Measurements from ENCODE around the gene CNOT1. TPM values are rescaled to one million over a fixed set of nuclear protein-coding genes. Genes with fewer than 3 reads are reported as not detected.

Gene CNOT1
- total RNA-seq, 1 donor from 2014 or later = 256 TPM

DNA sequence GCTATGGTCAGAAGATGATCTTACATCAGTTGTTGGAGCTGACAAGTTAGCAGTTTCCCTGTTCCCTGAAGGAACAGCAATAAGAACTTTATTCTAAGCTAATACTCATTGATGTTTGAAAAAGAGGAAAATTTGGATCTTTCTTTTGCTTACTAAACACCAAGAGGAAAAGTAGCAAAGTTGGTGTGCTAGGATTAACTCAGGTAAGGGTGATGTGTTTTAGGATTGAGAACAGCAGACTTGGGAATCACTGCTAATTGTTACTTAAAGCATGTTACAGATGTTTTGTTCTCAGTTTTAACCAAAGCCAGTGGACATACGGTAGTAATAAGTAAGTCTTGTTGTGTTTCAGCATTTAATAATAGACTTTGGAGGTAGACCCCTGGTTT is 110.7 kb downstream of the CNOT1 start:
- intact Hi-C loops (cut with micrococcal nuclease) = no loop called here

DNA sequence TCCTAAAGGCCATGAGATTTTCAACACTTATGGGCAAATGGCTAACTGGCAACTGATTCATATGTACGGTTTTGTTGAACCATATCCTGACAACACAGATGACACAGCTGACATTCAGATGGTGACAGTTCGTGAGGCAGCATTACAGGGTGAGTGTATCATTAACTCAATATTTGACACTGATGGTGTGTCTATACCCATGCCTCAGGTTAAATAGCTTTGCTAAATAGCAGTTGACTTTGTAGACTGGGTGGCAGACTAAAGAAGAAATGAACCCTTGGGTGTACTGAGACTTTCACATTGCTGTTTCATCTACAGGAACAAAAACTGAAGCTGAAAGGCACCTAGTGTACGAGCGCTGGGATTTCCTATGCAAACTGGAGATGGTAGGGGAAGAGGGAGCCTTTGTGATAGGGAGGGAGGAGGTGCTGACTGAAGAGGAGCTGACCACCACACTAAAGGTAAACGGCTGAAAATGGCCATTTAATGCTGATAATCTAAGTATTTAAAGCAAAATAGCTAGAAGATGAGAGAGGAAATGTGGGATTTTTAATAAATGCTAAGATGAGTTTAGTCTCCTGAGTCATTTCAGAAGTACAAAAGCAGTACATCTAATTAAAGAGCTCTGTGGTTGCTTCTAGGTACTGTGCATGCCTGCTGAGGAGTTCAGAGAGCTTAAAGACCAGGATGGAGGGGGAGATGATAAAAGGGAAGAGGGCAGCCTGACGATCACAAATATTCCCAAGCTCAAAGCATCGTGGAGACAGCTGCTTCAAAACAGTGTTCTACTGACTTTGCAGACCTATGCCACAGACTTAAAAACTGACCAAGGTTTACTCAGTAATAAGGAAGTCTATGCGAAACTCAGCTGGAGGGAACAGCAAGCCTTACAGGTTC is 111.3 kb downstream of the CNOT1 start:
- intact Hi-C loops (cut with micrococcal nuclease) = no loop called here

DNA sequence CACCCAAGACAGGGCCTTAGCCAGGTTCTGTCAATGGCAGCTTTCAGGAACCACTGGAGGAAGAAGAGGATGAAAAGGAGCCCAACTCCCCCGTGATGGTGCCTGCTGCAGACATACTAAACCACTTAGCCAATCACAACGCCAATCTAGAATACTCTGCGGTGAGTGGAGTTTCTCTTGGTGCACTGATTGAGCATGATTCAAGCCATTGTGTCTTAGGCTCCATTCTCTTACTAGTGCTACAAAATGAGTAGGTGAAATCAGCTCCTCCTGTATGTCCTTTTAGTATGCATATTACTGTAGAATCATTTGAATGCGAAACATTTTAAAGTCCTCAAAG is 112.9 kb downstream of the CNOT1 start:
- intact Hi-C loops (cut with micrococcal nuclease) = no loop called here

DNA sequence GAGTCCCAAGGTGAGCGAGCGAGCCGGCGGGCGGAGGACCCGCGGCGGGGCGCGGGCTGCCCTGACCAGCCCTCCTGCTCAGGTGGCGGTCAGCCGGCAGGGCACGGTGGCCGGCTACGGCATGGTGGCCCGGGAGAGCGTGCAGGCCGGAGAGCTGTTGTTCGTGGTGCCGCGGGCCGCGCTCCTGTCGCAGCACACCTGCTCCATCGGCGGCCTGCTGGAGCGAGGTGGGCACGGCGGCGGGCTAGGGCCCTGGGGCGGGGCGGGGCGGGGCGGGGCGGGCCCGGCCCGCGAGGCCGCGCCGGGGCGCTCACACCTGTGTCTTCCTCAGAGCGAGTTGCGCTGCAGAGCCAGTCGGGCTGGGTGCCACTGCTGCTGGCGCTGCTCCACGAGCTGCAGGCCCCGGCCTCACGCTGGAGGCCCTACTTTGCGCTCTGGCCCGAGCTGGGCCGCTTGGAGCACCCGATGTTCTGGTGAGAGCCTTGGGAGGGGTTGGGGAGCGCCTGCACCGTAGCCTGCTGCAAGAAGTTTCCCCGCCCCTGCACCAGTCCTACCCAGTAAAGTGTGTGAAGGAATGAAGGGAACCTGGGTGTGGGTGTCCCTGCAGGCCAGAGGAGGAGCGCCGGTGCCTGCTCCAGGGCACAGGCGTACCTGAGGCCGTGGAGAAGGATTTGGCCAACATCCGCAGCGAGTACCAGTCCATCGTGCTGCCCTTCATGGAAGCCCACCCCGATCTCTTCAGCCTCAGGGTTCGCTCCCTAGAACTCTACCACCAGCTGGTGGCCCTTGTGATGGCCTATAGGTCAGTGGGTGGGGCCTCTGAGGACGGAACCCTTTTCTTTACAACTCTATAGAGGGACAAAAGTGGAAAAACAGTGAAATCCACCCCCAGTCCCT is 113.5 kb downstream of the CNOT1 start:
- intact Hi-C loops (cut with micrococcal nuclease) = loop anchor here (1.0 kb wide), 2 partner anchors 114 to 168 kb away; partner anchors contain the start of gene SLC38A7

DNA sequence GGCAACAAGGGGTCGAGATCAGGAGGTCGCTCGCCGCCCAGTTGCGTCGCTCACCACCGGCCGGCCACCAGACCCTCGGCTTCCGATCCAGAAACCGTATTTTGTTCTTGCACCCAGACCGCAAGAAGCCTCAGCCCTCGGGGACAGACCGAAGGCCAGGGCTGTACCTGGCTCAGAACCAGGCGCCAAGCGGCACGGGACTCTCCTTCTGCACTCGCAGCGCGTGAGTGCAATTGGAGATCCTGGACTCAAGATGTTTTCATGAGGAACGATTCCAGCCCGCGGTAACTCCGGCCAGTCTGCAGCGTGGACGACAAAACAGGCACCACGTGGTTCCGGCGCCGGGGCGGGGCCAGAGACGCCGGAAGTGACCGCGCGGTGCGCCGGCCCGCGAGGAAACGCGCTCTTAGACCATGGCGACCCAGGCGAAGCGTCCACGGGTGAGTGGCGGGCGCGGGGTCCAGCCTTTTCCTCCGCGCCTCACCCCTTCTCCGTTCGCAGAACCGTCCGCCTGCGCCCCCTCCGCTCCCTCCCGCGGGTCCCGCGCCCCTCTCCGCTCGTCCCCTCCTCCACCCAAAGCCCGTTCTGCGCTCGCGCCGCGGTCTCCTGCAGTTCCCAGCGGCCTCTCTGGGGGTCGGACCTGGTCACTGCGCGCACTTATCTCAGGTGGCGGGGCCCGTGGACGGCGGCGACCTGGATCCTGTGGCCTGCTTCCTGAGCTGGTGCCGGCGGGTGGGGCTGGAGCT is 114.3 kb downstream of the CNOT1 start, which contains the start of gene SETD6:
SETD6 (plus strand) TSS at position 393 of the 746 bp plus-strand sequence; CDS start at position 414, 21 bp downstream.
- intact Hi-C loops (cut with micrococcal nuclease) = loop anchor here (1.0 kb wide), 2 partner anchors 115 to 169 kb away; partner anchors contain the start of gene SLC38A7

DNA sequence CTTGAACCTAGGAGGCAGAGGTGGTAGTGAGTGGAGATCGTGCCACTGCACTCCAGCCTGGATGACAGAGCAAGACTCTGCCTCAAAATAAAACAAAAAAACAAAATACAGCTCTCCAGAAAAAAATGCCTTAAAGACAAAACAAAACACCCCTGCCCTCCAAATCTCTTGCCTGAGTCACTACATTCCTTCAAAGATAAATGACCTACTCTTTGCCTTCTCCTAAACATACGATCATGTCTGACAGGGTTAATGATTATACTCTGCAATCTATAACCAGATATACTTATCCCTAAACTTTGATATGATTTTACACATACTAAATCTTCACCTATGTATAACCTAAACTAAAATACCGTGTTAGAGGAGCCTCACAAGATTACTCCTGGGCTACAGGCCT is 115.8 kb downstream of the CNOT1 start:
- intact Hi-C loops (cut with micrococcal nuclease) = loop anchor here (5.0 kb wide), 1 partner anchor 122 kb away; the partner anchor contains the start of gene GINS3

DNA sequence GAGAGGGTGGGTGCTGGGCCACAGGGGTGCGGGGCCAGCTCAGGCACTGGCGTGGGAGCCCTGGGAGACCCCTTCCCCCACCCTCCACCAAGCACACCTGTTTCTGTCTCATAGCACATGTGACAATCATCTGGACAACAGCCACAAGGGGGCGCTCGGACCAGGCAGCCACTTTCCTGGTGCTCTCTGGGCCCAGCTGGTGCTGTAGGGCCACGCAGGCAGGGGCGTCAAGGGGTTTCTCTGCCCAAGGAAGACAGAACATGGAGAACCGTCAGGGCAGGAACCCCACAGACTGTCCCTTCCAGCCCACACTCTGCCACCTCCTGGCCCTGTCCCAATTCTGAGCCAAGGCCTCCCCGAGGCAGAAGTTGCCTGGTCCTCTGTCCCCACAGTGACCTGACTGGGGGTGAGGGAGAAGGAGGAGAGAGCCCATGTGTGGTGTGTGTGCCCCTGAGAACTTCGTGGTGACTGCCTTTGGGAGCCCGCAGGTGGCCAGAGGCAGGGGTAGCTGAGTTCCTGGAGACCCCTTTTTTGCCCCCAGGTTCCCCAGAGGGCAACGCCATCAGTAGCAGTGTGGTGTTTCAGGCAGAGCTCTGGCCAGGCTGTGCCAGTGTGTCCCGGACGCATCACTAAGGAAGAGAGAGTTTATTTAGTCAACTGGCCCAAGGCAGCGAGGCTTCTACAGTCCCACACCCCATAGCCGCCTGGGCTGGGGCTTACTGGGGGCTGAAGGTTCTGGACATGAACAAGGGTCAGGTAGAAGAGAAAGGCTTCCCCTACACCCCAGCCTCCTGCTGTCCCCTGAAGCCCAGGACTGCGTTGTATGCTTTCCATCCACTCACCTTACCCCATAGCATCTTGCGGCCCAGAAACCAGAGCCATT is 117.5 kb downstream of the CNOT1 start:
- intact Hi-C loops (cut with micrococcal nuclease) = loop anchor here (1.0 to 5.0 kb wide), 4 partner anchors 120 to 244 kb away; partner anchors contain the start of genes GINS3 and GOT2

DNA sequence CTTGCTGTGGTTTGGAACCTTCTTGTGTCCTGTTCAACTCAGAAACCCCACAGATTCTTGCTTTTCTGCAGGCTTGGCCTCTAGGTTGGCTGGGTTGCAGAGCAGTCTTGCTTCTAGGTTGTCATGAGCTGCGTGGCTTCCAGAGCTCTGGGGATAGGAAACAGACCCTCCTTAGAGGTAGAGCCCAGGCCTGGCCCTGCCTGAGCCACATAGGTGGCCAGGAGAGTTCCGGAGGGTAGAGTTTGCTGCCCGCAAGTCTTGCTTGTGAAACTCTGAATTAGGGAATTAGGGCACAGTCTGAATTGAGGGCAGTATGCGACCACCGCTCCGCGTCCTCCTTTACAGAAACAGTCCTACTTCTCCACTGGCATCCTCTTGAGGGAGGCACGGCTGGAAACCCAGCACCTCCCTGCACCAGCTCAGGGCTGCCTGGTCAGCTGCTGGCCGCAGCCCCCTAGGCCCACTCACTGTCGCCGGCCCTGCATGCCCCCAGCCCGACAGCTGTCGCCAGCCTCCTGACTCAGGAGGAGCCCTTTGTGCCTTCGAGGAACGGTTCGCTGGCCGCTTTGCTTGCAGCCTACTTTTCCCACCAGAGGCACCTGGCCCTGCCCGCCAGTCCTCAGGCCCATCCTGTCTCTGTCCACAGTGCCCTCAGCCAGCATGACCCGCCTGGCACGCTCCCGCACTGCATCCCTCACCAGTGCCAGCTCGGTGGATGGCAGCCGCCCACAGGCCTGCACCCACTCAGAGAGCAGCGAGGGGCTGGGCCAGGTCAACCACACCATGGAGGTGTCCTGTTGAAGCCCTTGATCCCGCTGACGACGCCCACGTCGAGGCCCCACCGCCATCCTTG is 118.6 kb downstream of the CNOT1 start:
- intact Hi-C loops (cut with micrococcal nuclease) = loop anchor here (5.0 kb wide), 1 partner anchor 119 kb away; the partner anchor contains the start of gene GINS3

DNA sequence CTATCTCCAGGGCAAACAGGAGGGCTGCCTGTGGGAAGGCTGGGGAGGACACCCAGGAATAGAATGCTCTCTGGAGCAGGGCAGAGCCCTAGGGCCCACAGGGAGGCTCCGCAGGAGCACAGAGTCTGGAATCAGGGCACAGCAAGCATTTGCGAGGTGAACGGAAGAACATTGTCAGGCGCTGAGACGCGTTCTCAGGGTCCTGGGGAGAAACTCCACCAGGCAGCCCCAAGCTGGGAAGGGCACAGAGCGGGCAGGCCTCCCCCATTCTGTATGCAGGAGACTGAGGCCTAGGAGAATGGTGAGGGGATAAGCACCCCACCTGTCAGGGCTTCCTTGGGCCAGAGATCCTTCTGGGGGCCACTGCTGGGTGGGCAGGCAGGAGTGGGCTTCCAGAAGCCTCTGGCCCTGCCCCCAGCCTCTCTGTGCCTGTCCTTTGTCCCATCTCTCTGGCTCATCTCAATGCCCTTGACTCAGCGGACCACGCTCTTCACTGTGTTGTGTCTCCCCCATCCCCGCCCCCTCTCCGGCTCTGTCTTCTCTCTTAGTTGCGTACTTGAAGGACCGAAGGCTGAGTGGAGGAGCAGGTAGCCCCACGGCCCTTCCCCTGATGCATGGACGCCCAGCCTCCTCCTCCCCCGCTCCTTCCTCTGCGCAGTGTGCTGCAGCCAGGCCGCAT is 119.4 kb downstream of the CNOT1 start:
- intact Hi-C loops (cut with micrococcal nuclease) = loop anchor here (5.0 kb wide), 1 partner anchor 118 kb away; the partner anchor contains the start of gene GINS3

DNA sequence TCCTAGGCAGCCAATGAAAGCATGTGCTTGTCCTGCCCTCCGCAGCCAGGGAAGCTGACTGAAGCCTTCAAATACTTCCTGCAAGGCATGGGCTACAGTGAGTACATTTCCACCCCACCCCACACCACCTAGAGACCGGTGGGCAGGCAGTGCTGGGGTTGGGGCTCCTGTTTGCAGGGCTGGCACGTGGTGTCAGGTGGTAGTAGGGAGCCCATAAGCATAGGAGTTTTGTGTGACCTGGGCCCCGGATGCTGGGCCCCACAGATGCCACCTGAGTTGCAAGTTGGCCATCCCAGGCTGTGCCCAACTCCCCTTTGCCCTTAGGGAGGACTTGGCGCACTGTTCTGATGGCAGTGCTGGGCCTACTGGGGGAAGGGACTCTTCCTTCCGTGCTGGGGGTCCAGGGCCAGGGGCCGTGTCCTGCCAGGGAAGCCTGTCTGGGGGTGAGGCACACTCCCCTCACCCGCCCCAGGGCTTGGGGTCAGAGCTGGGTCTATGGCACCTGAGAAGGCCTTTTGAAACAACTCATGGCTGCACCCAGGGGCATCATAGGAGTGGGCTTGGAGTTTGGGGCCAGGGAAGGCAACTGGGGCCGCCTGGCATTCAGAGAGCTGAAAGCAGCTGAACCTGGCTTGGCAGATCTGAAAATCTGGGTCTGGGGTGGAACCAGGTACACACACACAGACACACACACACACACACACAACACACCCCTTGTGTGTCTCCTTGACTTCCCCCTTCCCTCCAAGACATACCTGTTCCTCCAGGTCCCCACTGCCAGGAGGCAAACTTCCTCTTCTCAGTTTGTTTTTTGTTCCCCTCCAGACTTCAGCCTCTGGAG is 120.2 kb downstream of the CNOT1 start:
- intact Hi-C loops (cut with micrococcal nuclease) = loop anchor here (5.0 kb wide), 1 partner anchor 117 kb away; the partner anchor contains the start of gene GINS3

DNA sequence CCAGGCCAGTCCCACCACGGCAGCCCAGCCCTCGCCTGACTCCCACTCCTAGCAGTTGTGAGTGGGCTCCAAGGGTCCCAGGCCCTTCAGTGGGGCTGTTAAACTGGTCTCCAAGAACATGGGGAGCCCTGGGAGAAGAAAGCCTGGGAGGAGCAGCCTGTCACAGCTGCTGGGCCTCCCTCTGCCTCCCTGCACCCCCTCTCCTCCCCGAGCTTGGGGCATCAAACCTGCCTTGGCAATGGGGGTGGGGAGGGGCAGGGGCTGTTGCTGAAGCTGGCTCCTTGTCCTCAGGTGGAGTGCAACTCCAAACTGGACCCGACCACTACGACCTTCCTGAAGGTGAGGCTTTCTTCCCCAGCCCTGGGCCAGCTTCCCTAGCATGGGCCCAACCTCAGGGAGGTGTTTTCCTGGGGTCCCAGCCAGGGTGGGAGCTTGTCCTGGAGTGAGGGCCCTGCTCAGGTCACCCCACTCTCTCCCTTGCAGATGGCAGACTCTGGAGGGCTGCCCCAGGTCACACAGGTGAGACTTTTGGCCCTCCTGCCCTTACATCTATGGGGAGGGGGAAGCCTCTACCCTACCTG is 120.9 kb downstream of the CNOT1 start:
- intact Hi-C loops (cut with micrococcal nuclease) = no loop called here

DNA sequence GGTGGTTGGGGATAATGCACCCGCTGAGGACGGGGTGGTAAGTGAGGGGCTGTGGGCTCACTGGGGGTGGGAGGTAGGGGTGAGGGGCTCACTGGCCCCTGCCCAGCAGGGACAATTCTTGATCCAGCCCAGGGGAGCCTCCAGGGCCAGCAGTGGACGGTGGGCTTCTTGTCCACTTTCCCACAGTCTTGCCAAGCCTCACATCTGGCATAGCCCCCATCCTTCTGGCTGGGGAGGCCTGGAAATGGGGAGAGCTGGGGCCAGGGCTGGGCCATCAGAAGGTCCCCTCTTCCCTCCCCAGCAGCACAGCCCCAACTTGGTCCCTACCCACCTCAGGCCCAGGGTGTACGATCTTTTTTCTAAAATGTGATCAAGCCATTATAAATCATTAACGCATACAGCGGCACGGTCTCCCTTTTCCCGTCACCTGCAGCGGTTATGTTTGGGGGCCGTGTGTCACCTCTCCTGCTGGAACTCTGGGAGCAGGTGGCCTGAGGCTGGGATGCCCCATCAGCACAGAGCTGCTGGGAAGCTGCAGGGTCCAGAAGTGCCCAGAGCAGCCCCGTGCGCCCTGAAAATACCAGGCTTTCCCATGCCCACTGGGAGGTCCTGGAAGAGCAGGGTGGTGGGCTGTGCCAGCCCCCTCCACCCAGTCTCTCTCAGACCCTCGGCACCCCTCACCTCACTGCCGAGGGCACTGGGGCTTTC is 121.5 kb downstream of the CNOT1 start:
- intact Hi-C loops (cut with micrococcal nuclease) = no loop called here

DNA sequence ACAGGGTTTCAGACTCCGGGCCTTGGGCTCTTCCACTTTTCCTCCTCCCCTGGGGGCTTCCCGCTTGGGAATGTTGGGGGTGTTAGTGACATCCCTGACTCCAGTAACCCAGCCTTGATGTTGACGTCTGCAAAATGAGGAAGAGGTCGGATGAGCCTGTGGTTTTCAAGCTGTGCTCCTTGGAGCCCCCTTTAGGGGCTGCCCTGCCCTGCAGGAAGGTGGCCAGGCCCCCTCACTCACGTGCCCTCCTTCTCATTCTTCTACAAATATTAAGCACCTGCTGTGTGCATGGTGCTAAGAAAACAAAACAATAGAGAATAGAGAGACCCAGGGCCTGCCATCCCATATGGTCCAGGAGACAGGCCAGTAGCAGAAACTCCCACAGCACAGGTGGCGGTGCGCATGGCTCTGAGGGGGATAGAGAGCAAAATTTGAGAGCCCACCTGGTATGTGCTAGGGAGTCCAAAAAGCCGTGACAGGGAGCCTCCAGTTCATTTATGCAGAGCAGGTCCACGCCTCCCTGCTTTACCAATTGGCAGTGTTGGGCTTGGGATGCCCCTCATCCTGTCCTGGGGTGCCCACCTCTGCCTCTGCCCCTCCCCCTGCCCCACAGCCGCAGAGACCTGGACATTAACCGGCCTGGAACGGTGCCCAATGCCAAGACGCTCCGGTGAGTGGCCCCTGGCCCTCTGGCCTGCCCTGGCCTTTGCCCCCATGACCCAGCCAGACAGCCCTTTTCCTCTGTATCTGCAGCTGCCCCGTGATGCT is 122.2 kb downstream of the CNOT1 start:
- intact Hi-C loops (cut with micrococcal nuclease) = no loop called here

DNA sequence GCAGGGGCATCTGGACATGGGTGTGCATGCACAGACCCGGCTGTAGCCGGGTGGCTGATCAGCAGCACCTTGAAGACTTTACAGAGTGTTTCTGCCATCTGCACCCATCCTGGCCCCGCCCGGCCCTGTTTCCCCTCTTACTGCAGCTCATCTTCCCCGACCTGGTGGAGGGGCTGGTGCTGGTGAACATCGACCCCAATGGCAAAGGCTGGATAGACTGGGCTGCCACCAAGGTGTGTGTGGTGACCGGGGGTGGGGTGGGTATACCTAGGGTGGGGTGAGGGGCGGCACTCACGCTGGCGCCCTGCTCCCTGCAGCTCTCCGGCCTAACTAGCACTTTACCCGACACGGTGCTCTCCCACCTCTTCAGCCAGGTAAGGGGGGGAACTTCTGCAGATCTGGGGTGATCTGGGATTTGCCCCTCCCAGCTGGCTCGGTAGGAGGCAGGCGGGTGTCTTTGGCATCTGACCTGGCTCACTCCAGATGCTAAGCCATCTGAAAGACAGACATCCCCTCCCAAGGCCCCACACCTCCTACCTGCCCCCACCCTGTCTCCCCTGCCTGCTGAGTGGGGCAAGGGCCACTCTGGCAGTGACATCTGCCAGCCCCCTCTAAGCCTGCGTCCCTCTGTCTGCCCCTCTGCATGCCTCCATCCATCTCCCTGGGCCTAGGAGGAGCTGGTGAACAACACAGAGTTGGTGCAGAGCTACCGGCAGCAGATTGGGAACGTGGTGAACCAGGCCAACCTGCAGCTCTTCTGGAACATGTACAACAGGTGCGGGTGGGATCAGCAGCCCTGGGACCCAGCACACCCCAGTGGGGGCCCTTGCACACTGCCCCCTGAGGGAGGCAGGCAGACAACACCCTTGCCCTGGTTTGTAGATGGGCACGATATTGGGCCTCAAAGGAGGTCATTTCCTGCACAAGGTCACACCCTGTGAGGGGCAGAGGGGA is 123.1 kb downstream of the CNOT1 start:
- intact Hi-C loops (cut with micrococcal nuclease) = no loop called here

Measured in T-helper 1 cell treated with Interleukin-12 subunit alpha and Interleukin-12 subunit beta and Interleukin-4 antibody, amounts not matched to agents 30 ng/mL and 1 ng/mL, for 36 hours (primary cell).